Trophoblast cell (in vitro differentiated cells and primary cell): ENCODE data around the gene CRISPLD2.
A peak's percentile ranks its signal among the peaks of the same experiment; 100 is the strongest.

Experiments
- DNase-seq, 2 donors: peaks; one replicate each; pipeline ENCODE4 v3.0.0-alpha.2; 2016
- H2AFZ ChIP-seq: 2 replicates; pipeline ENCODE4 v1.6.1; 2013; ENCODE audit warnings: low read length, moderate library complexity, mild to moderate bottlenecking; ENCODE audit not compliant: insufficient read depth, poor library complexity
- H2AK5ac ChIP-seq: 2 replicates; pipeline ENCODE4 v1.6.1; 2013; ENCODE audit warnings: mild to moderate bottlenecking, low read length
- H2BK120ac ChIP-seq: 2 replicates; pipeline ENCODE4 v1.6.1; 2013; ENCODE audit warnings: low read length, mild to moderate bottlenecking, moderate library complexity; ENCODE audit not compliant: insufficient read depth, poor library complexity
- H2BK12ac ChIP-seq: 2 replicates; pipeline ENCODE4 v1.6.1; 2013; ENCODE audit warnings: mild to moderate bottlenecking, low read length, moderate library complexity
- H2BK5ac ChIP-seq: 2 replicates; pipeline ENCODE4 v1.6.1; 2013; ENCODE audit warnings: low read length, low read depth, moderate library complexity, mild to moderate bottlenecking; ENCODE audit not compliant: poor library complexity
- H3K14ac ChIP-seq: 2 replicates; pipeline ENCODE4 v1.6.1; 2013; ENCODE audit warnings: mild to moderate bottlenecking, low read length
- H3K18ac ChIP-seq: 2 replicates; pipeline ENCODE4 v1.6.1; 2013; ENCODE audit warnings: mild to moderate bottlenecking, low read length
- H3K23ac ChIP-seq: 2 replicates; pipeline ENCODE4 v1.6.1; 2013; ENCODE audit warnings: low read length
- H3K27ac ChIP-seq: 2 replicates; pipeline ENCODE4 v1.5.1; 2013; ENCODE audit warnings: low read depth, mild to moderate bottlenecking, inconsistent platforms, low read length, moderate library complexity
- H3K27me3 ChIP-seq: 2 replicates; pipeline ENCODE4 v1.6.1; 2013; ENCODE audit warnings: inconsistent platforms, mild to moderate bottlenecking, low read length, moderate library complexity; ENCODE audit not compliant: insufficient read depth
- H3K36me3 ChIP-seq, 2 experiments: 1 replicate in 1 of 2; 2 replicates in 1 of 2; pipeline ENCODE4 v1.6.1; 2013; ENCODE audit warnings: low read length in 2 of 2, mild to moderate bottlenecking in 2 of 2, moderate library complexity in 1 of 2; ENCODE audit not compliant: insufficient read depth in 2 of 2, control insufficient read depth in 1 of 2
- H3K4ac ChIP-seq: 2 replicates; pipeline ENCODE4 v1.6.1; 2013; ENCODE audit warnings: low read depth, mild to moderate bottlenecking, low read length, moderate library complexity
- H3K4me1 ChIP-seq, 2 experiments: 1 replicate in 1 of 2; 2 replicates in 1 of 2; pipeline ENCODE4 v1.6.1; 2013; ENCODE audit warnings: low read length in 2 of 2, mild to moderate bottlenecking in 2 of 2, moderate library complexity in 1 of 2; ENCODE audit not compliant: insufficient read depth in 2 of 2, control insufficient read depth in 1 of 2
- H3K4me2 ChIP-seq: 2 replicates; pipeline ENCODE4 v1.6.1; 2013; ENCODE audit warnings: inconsistent platforms, mild to moderate bottlenecking, low read length, moderate library complexity
- H3K4me3 ChIP-seq: 2 replicates; pipeline ENCODE4 v1.5.1; 2013; ENCODE audit warnings: mild to moderate bottlenecking, low read depth, low read length, inconsistent platforms
- H3K79me1 ChIP-seq: one replicate; pipeline ENCODE4 v1.6.1; 2013; ENCODE audit warnings: low read length
- H3K79me2 ChIP-seq: 2 replicates; pipeline ENCODE4 v1.6.1; 2013; ENCODE audit warnings: low read length, mild to moderate bottlenecking; ENCODE audit not compliant: control insufficient read depth, insufficient read depth, poor library complexity
- H3K9ac ChIP-seq: 2 replicates; pipeline ENCODE4 v1.6.1; 2013; ENCODE audit warnings: mild to moderate bottlenecking, low read length
- H3K9me3 ChIP-seq: 2 replicates; pipeline ENCODE4 v1.6.1; 2013; ENCODE audit warnings: low read depth, mild to moderate bottlenecking, control low read depth, inconsistent platforms, low read length; ENCODE audit not compliant: insufficient read depth
- H4K12ac ChIP-seq: 2 replicates; pipeline ENCODE4 v1.6.1; 2013; ENCODE audit warnings: low read depth, mild to moderate bottlenecking, low read length, moderate library complexity
- H4K8ac ChIP-seq: 2 replicates; pipeline ENCODE4 v1.6.1; 2013; ENCODE audit warnings: low read depth, mild to moderate bottlenecking, low read length, moderate library complexity
- H4K91ac ChIP-seq: one replicate; pipeline ENCODE4 v1.6.1; 2013; ENCODE audit warnings: low read depth, mild to moderate bottlenecking, low read length, moderate library complexity
- WGBS: extraction: QIAGEN DNeasy Blood & Tissue Kit; methylation state at CpG from one replicate; pipeline ENCODE4 v1.1.7; 2013; ENCODE audit warnings: missing lambda C conversion rate; ENCODE audit not compliant: insufficient read length, insufficient coverage; ENCODE audit errors: extremely low coverage; 5-methylcytosine and 5-hydroxymethylcytosine counted together

CRISPLD2 gene

GRCh38 chr16:84920333-84920732, 100.5 kb downstream of the CRISPLD2 start:
- no peaks in the 10 kb centered on the region for H3K36me3 ChIP-seq
- H3K4me3 ChIP-seq, result no peak overlapping the region
- H3K27ac ChIP-seq, result no peak overlapping the region
- no peak overlapping the region for H3K4me2 ChIP-seq
- no peak overlapping the region for H3K23ac ChIP-seq
- H3K4ac ChIP-seq, result no peak overlapping the region
- H3K79me1 ChIP-seq, result peaks cover 24% of the 10 kb centered on the region
- H3K18ac ChIP-seq, result peak overlapping the region; percentile 14
- H3K4me1 ChIP-seq, result peaks cover 22 to 23% of the 10 kb centered on the region in 2 experiments
- H4K8ac ChIP-seq, result peak overlapping the region; percentile 46
- peak overlapping the region; percentile 70 for H2BK12ac ChIP-seq
- peak overlapping the region; percentile 11 for H4K91ac ChIP-seq
- H4K12ac ChIP-seq, result no peak overlapping the region
- no peaks in the 10 kb centered on the region for H3K79me2 ChIP-seq
- H3K9ac ChIP-seq, result no peak overlapping the region
- DNase-seq, result no peak
- H2AFZ ChIP-seq, result no peak overlapping the region
- no CpG with 5 or more reads among the region's 8 CpGs for WGBS
- no peaks in the 10 kb centered on the region for H3K27me3 ChIP-seq
- no peaks in the 10 kb centered on the region for H3K9me3 ChIP-seq
- H3K14ac ChIP-seq, result peak overlapping the region; percentile 1
- H2AK5ac ChIP-seq, result peak overlapping the region; percentile 89
- no peak overlapping the region for H2BK5ac ChIP-seq
- H2BK120ac ChIP-seq, result peak overlapping the region; percentile 1

- Histone ChIP-seq H3K23ac (no peak overlapping the region), H3K36me3 (no peaks in the 10 kb centered on the region), H3K4me3 (no peak overlapping the region), H4K91ac (peak overlapping the region; percentile 87), H2BK5ac (peak overlapping the region; percentile 65), H3K18ac (peak overlapping the region; percentile 72), H3K4ac (peak overlapping the region; percentile 4), H3K79me2 (no peaks in the 10 kb centered on the region), H3K9me3 (no peaks in the 10 kb centered on the region), H2AK5ac (peak overlapping the region; percentile 80), H3K27me3 (no peaks in the 10 kb centered on the region), H3K4me1 (peaks cover 29% of the 10 kb centered on the region in 2 experiments), H2BK12ac (peak overlapping the region; percentile 67), H3K27ac (peak overlapping the region; percentile 67), H3K79me1 (peaks cover 30% of the 10 kb centered on the region), H2AFZ (peak overlapping the region; percentile 52), H3K4me2 (no peak overlapping the region), H3K9ac (no peak overlapping the region), H2BK120ac (peak overlapping the region; percentile 77), H3K14ac (peak overlapping the region; percentile 66), H4K12ac (no peak overlapping the region), H4K8ac (peak overlapping the region; percentile 67)
- DNase-seq, result no peak
- WGBS, result no CpG with 5 or more reads among the region's 19 CpGs
Measured at GRCh38 chr16:84922351-84923120, 102.8 kb downstream of the CRISPLD2 start.

- Histone ChIP-seq H2BK5ac (peak overlapping the region; percentile 34), H3K9ac (no peak overlapping the region), H4K8ac (peak overlapping the region; percentile 4), H3K4me3 (no peak overlapping the region), H3K4ac (peak overlapping the region; percentile 23), H2AK5ac (peak overlapping the region; percentile 13), H2BK12ac (peak overlapping the region; percentile 12), H3K27ac (no peak overlapping the region), H3K4me1 (peaks cover 29 to 32% of the 10 kb centered on the region in 2 experiments), H2AFZ (peak overlapping the region; percentile 7), H3K36me3 (no peaks in the 10 kb centered on the region), H3K14ac (peak overlapping the region; percentile 8), H3K9me3 (no peaks in the 10 kb centered on the region), H3K23ac (no peak overlapping the region), H3K79me1 (peaks cover 33% of the 10 kb centered on the region), H3K4me2 (no peak overlapping the region), H3K18ac (peak overlapping the region; percentile 4), H3K79me2 (no peaks in the 10 kb centered on the region), H4K12ac (peak overlapping the region; percentile 1), H3K27me3 (no peaks in the 10 kb centered on the region), H4K91ac (peak overlapping the region; percentile 80), H2BK120ac (peak overlapping the region; percentile 57)
- no CpG with 5 or more reads among the region's 23 CpGs for WGBS
- no peak for DNase-seq
Measured at GRCh38 chr16:84924331-84925091, 104.7 kb downstream of the CRISPLD2 start.

GRCh38 chr16:84925092-84925772, 105.4 kb downstream of the CRISPLD2 start:
- peak overlapping the region; percentile 69 for H3K14ac ChIP-seq
- H3K4me2 ChIP-seq, result no peak overlapping the region
- H2BK5ac ChIP-seq, result peak overlapping the region; percentile 70
- H3K4ac ChIP-seq, result peak overlapping the region; percentile 33
- no peak overlapping the region for H3K23ac ChIP-seq
- H2BK12ac ChIP-seq, result peak overlapping the region; percentile 53
- H3K9me3 ChIP-seq, result no peaks in the 10 kb centered on the region
- H4K12ac ChIP-seq, result no peak overlapping the region
- no peak overlapping the region for H3K9ac ChIP-seq
- peak overlapping the region; percentile 18 for H4K8ac ChIP-seq
- H3K79me1 ChIP-seq, result peaks cover 33% of the 10 kb centered on the region
- H3K4me1 ChIP-seq, result peaks cover 24 to 29% of the 10 kb centered on the region in 2 experiments
- peak overlapping the region; percentile 80 for H4K91ac ChIP-seq
- no peaks in the 10 kb centered on the region for H3K79me2 ChIP-seq
- H3K4me3 ChIP-seq, result no peak overlapping the region
- WGBS, result no CpG with 5 or more reads among the region's 11 CpGs
- DNase-seq, result peak; percentile 23 to 83
- H2BK120ac ChIP-seq, result peak overlapping the region; percentile 57
- H3K27me3 ChIP-seq, result no peaks in the 10 kb centered on the region
- H3K36me3 ChIP-seq, result no peaks in the 10 kb centered on the region
- peak overlapping the region; percentile 26 for H3K18ac ChIP-seq
- H3K27ac ChIP-seq, result peak overlapping the region; percentile 12
- peak overlapping the region; percentile 48 for H2AK5ac ChIP-seq
- no peak overlapping the region for H2AFZ ChIP-seq
